SK-N-SH (cell line): ENCODE measurements around the gene EXPH5. TPM values are rescaled to one million over a fixed set of nuclear protein-coding genes. Genes with fewer than 3 reads are reported as not detected.

ENCODE experiments used
- CTCF ChIA-PET: fragments of 300-600, 350-600 bp; formaldehyde crosslinking; extraction: SDS; loops from one replicate; lab custom pipeline; 2021; lab: Yijun Ruan, JAX
- POLR2A ChIA-PET: fragments of 350-600 bp; sonication (Branson Sonifier 250); formaldehyde crosslinking; extraction: SDS; loops from one replicate; lab custom pipeline; 2020; ENCODE audit warnings: antibody characterized with exemption, inconsistent platforms; lab: Yijun Ruan, JAX
- DNase-seq: peaks from one replicate; pipeline ENCODE4 v3.0.0; 2012
- H2AFZ ChIP-seq: fragments of 200-600 bp; sonication (generic); 2 replicates; pipeline ENCODE4 v1.8.1; 2016; ENCODE audit warnings: antibody characterized with exemption, mild to moderate bottlenecking, low read depth
- H3F3A ChIP-seq: fragments of 200-600 bp; sonication (generic); replicated peaks from 2 replicates; pipeline ENCODE3; 2016; ENCODE audit warnings: antibody characterized with exemption, mild to moderate bottlenecking; ENCODE audit not compliant: insufficient read depth
- H3K27ac ChIP-seq, 2 experiments: fragments of 200-500 bp in 1 of 2; fragments of 200-600 bp in 1 of 2; sonication (Bioruptor generic) in 1 of 2; sonication (generic), shearing (Covaris generic) in 1 of 2; 2 replicates each; pipeline versions ENCODE4 v1.5.1 to v1.6.1; 2014 to 2016; ENCODE audit warnings: low read depth in 2 of 2, inconsistent platforms in 1 of 2, low read length in 1 of 2, mild to moderate bottlenecking in 1 of 2, mixed read lengths in 1 of 2
- H3K27me3 ChIP-seq: fragments of 200-600 bp; sonication (generic), shearing (Covaris generic); 2 replicates; pipeline ENCODE4 v1.6.1; 2016; ENCODE audit warnings: mixed run types; ENCODE audit not compliant: insufficient read depth
- H3K36me3 ChIP-seq, 2 experiments: fragments of 200-500 bp in 1 of 2; fragments of 200-600 bp in 1 of 2; sonication (Bioruptor generic) in 1 of 2; sonication (generic) in 1 of 2; replicated peaks in 1 of 2; 2 replicates each; pipeline versions ENCODE3 to v1.5.1; 2014 to 2016; ENCODE audit warnings: low read length in 1 of 2, mild to moderate bottlenecking in 1 of 2; ENCODE audit not compliant: insufficient read depth in 2 of 2, control insufficient read depth in 1 of 2
- H3K4me1 ChIP-seq, 2 experiments: fragments of 200-500 bp in 1 of 2; fragments of 200-600 bp in 1 of 2; sonication (Bioruptor generic) in 1 of 2; sonication (generic), shearing (Covaris generic) in 1 of 2; 2 replicates each; pipeline versions ENCODE4 v1.5.1 to v1.6.1; 2014 to 2016; ENCODE audit warnings: low read depth in 1 of 2, low read length in 1 of 2, mixed run types in 1 of 2; ENCODE audit not compliant: insufficient read depth in 2 of 2, control insufficient read depth in 1 of 2
- H3K4me2 ChIP-seq: fragments of 200-600 bp; sonication (generic), shearing (Covaris generic); 2 replicates; pipeline ENCODE4 v1.6.1; 2017; ENCODE audit warnings: mixed run types
- H3K4me3 ChIP-seq, 2 experiments: fragments of 200-500 bp in 1 of 2; fragments of 200-600 bp in 1 of 2; sonication (Bioruptor generic) in 1 of 2; sonication (generic), shearing (Covaris generic) in 1 of 2; 2 replicates each; pipeline versions ENCODE4 v1.5.1 to v1.8.1; 2014 to 2016; ENCODE audit warnings: low read depth in 2 of 2, inconsistent platforms in 1 of 2, low read length in 1 of 2, mild to moderate bottlenecking in 1 of 2, mixed read lengths in 1 of 2, moderate library complexity in 1 of 2
- H3K79me2 ChIP-seq: fragments of 200-600 bp; sonication (generic); 2 replicates; pipeline ENCODE4 v1.8.1; 2017; ENCODE audit warnings: mild to moderate bottlenecking; ENCODE audit not compliant: insufficient read depth
- H3K9ac ChIP-seq: fragments of 200-600 bp; sonication (generic); 2 replicates; pipeline ENCODE4 v1.6.1; 2017; ENCODE audit warnings: mixed run types
- H3K9me2 ChIP-seq: fragments of 200-600 bp; sonication (generic); 2 replicates; pipeline ENCODE4 v1.6.1; 2017; ENCODE audit warnings: mixed run types
- H3K9me3 ChIP-seq: fragments of 200-600 bp; sonication (generic); 2 replicates; pipeline ENCODE4 v1.6.1; 2017; ENCODE audit warnings: mixed run types, mild to moderate bottlenecking, moderate library complexity
- H4K20me1 ChIP-seq: fragments of 200-600 bp; sonication (generic); 2 replicates; pipeline ENCODE4 v1.6.1; 2017; ENCODE audit warnings: mild to moderate bottlenecking, mixed run types; ENCODE audit not compliant: insufficient read depth
- CHD2 ChIP-seq: fragments of 150-350 bp; IDR thresholded peaks from 2 replicates; pipeline ENCODE4 v1.6.1; 2018; ENCODE audit warnings: low read length; ENCODE audit not compliant: partially characterized antibody
- CTCF ChIP-seq: fragments of 200-600 bp; sonication (generic); IDR thresholded peaks from 2 replicates; pipeline ENCODE4 v1.6.1; 2017; ENCODE audit warnings: antibody characterized with exemption, mild to moderate bottlenecking, moderate library complexity
- EZH2phosphoT487 ChIP-seq: fragments of 200-600 bp; sonication (generic); IDR thresholded peaks from 2 replicates; pipeline ENCODE4 v1.6.1; 2017; ENCODE audit warnings: low read depth, mixed run types, mild to moderate bottlenecking, antibody characterized with exemption, moderate library complexity, borderline replicate concordance
- FOSL2 ChIP-seq: IDR thresholded peaks from 2 replicates; pipeline ENCODE4 v1.4.0; 2012; ENCODE audit warnings: low read depth, mild to moderate bottlenecking, moderate library complexity, borderline replicate concordance
- GABPA ChIP-seq: IDR thresholded peaks from 2 replicates; pipeline ENCODE4 v1.4.0; 2012; ENCODE audit warnings: low read depth, mild to moderate bottlenecking
- IRF3 ChIP-seq: fragments of 150-350 bp; IDR thresholded peaks from 2 replicates; pipeline ENCODE4 v1.6.1; 2016; ENCODE audit warnings: mild to moderate bottlenecking, low read depth, low read length
- JUND ChIP-seq: IDR thresholded peaks from 2 replicates; pipeline ENCODE4 v1.4.0; 2012
- MAX ChIP-seq: IDR thresholded peaks from 2 replicates; pipeline ENCODE4 v1.4.0; 2012; ENCODE audit warnings: low read depth
- NFIC ChIP-seq: IDR thresholded peaks from 2 replicates; pipeline ENCODE4 v1.4.0; 2012; ENCODE audit warnings: borderline replicate concordance
- RAD21 ChIP-seq: IDR thresholded peaks from 2 replicates; pipeline ENCODE4 v1.6.1; 2012; ENCODE audit warnings: mild to moderate bottlenecking, low read length
- SMC3 ChIP-seq: IDR thresholded peaks from 2 replicates; pipeline ENCODE4 v1.6.1; 2012; ENCODE audit warnings: low read depth, low read length, improper control_type of control experiment
- USF1 ChIP-seq: IDR thresholded peaks from 2 replicates; pipeline ENCODE4 v1.4.0; 2012; ENCODE audit warnings: low read depth, borderline replicate concordance
- WGBS: methylation state at CpG from one replicate; pipeline ENCODE4 v1.1.6; 2017; ENCODE audit warnings: low lambda C conversion rate; 5-methylcytosine and 5-hydroxymethylcytosine counted together
- polyA plus RNA-seq, 3 experiments: library from polyadenylated mRNA; depleted of rRNA; stranded (reverse); fragments of >200 nt; gene quantifications; 2 replicates each; pipeline ENCODE4 v1.2.3, GENCODE V29; 2012
- TF ChIP-seq, protein P1 (sequence below): IDR thresholded peaks from 2 replicates; pipeline ENCODE4 v1.4.0; 2012; ENCODE audit warnings: low read depth, borderline replicate concordance

The EXPH5 gene
- polyA plus RNA-seq, 1 of the 3 experiments (the other 2 are of a cell fraction) = 0.05 TPM

DNA sequence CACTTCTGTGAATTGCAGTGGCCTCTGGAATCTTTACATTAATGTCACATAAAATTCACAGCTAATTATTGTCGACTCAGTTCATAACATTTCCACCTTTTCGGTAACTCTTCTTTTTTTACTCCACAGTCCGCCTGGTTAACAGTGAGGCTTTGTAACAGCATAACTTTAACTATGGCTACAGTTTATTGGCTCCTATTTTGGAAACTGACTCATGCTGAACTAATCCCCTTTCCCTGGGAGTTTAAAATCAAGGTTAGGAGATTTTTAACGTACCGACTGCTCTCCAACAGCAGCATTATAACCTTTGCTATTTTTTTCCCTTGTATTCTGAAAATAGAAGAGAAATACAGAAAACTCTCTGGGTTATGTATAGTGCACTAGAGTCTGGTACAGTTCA is 92.2 kb downstream of the EXPH5 start:
- Histone ChIP-seq H3K4me1 (peaks cover 0 to 11% of the 10 kb centered on the region in 2 experiments; a peak in 2 of 4 replicates), H3K9me3 (no peaks in the 10 kb centered on the region), H3K27ac (no peak overlapping the region), H3K27me3 (no peaks in the 10 kb centered on the region), H4K20me1 (no peaks in the 10 kb centered on the region), H3K9me2 (no peaks in the 10 kb centered on the region), H3K4me3 (no peak overlapping the region), H3F3A (peaks cover 6% of the 10 kb centered on the region), H3K9ac (no peak overlapping the region), H3K79me2 (peaks cover 5% of the 10 kb centered on the region; the same call in 1 of the 2 replicates), H3K36me3 (no peaks in the 10 kb centered on the region), H2AFZ (no peak overlapping the region), H3K4me2 (no peak overlapping the region)
- TF ChIP-seq CTCF (no peak), IRF3 (no peak), FOSL2 (no peak), EZH2phosphoT487 (no peak), MAX (no peak)
- TF ChIP-seq, protein P1, sequence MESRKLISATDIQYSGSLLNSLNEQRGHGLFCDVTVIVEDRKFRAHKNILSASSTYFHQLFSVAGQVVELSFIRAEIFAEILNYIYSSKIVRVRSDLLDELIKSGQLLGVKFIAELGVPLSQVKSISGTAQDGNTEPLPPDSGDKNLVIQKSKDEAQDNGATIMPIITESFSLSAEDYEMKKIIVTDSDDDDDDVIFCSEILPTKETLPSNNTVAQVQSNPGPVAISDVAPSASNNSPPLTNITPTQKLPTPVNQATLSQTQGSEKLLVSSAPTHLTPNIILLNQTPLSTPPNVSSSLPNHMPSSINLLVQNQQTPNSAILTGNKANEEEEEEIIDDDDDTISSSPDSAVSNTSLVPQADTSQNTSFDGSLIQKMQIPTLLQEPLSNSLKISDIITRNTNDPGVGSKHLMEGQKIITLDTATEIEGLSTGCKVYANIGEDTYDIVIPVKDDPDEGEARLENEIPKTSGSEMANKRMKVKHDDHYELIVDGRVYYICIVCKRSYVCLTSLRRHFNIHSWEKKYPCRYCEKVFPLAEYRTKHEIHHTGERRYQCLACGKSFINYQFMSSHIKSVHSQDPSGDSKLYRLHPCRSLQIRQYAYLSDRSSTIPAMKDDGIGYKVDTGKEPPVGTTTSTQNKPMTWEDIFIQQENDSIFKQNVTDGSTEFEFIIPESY = no peak
- ChIA-PET POLR2A (no interaction called here), CTCF (no interaction called here)
- no peak for DNase-seq
- WGBS = 92% methylated on average over 5 of the region's 5 CpGs

DNA sequence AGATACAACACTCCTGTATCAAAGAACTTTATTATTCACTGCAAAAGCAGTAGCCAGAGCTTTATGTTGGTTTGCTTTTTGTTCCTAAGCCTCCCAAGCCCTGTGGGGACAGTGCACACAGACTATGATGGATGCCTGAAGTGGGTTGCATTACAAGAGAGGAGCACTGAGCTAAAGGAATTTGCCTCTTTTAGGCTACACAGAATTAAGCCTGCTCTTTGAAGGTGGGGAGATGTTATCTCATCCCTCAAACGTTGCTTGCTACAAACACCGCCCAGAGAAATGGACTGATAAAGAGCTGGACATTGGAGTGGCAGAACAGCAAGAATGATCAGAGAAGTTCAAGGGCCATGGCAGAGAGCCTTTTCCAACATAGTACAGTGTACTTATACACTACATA is 92.8 kb downstream of the EXPH5 start:
- no peaks in the 10 kb centered on the region for H3K9me2 ChIP-seq
- H3K36me3 ChIP-seq = no peaks in the 10 kb centered on the region
- H3K9ac ChIP-seq = no peak overlapping the region
- no peak overlapping the region for H3K27ac ChIP-seq
- TF ChIP-seq CTCF = no peak
- no peak for TF ChIP-seq NFIC
- no peak for TF ChIP-seq SMC3
- no peak for TF ChIP-seq RAD21
- TF ChIP-seq GABPA = no peak
- TF ChIP-seq USF1 = no peak
- no peak for TF ChIP-seq CHD2
- no peak for TF ChIP-seq JUND
- TF ChIP-seq, all 33 proteins: peak for 0
- Histone ChIP-seq H3K4me3 (no peak overlapping the region), H3F3A (peaks cover 6% of the 10 kb centered on the region), H4K20me1 (no peaks in the 10 kb centered on the region), H3K79me2 (peaks cover 9% of the 10 kb centered on the region; the same call in 1 of the 2 replicates), H3K4me2 (no peak overlapping the region), H3K27me3 (no peaks in the 10 kb centered on the region), H3K4me1 (peaks cover 0 to 11% of the 10 kb centered on the region in 2 experiments; a peak in 2 of 4 replicates), H3K9me3 (no peaks in the 10 kb centered on the region), H2AFZ (no peak overlapping the region)
- 70% methylated on average over 2 of the region's 2 CpGs for WGBS
- ChIA-PET CTCF (no interaction called here), POLR2A (no interaction called here)
- no peak for DNase-seq
